Neural crest cell (in vitro differentiated cells): ENCODE results near the gene PRLR. TPM values are rescaled to one million over a fixed set of nuclear protein-coding genes. Genes with fewer than 3 reads are reported as not detected.
"Not testable (repeated sequence)": the region's sequence is repeated elsewhere in the genome, so short reads cannot be mapped to it uniquely, and the experiment has no call there.

Experiments
- DNase-seq: peaks from one replicate; pipeline ENCODE4 v3.0.0; 2021; ENCODE audit warnings: low read depth, mixed read lengths, low spot score
- H3K27ac Mint-ChIP-seq: one replicate; pipeline ENCODE4 v1.8.0; 2021; ENCODE audit warnings: mild to moderate bottlenecking, mixed read lengths; ENCODE audit not compliant: unreplicated experiment
- H3K27me3 Mint-ChIP-seq: 2 replicates; pipeline ENCODE4 v1.8.0; 2021; ENCODE audit warnings: low read depth, mild to moderate bottlenecking, mixed read lengths
- H3K36me3 Mint-ChIP-seq: 2 replicates; pipeline ENCODE4 v1.8.0; 2021; ENCODE audit warnings: low read depth, mild to moderate bottlenecking, mixed read lengths
- H3K4me1 Mint-ChIP-seq: 2 replicates; pipeline ENCODE4 v1.8.0; 2021; ENCODE audit warnings: mixed read lengths
- H3K4me3 Mint-ChIP-seq: one replicate; pipeline ENCODE4 v1.8.0; 2021; ENCODE audit warnings: mild to moderate bottlenecking, mixed read lengths
- H3K9me3 Mint-ChIP-seq: 2 replicates; pipeline ENCODE4 v1.8.0; 2021; ENCODE audit warnings: mixed read lengths
- total RNA-seq: library from RNA; stranded (reverse); gene quantifications from 2 replicates; pipeline ENCODE4 v1.2.1, GENCODE V29; 2021
- TF ChIP-seq, protein P1 (sequence below): fragments of 200-600 bp; sonication (generic); conservative IDR thresholded peaks from 2 replicates; pipeline ENCODE4 v1.5.0; 2021; ENCODE audit warnings: antibody characterized with exemption, mild to moderate bottlenecking

Gene PRLR
- total RNA-seq, 1 donor from 2014 or later: 0.58 TPM

DNA sequence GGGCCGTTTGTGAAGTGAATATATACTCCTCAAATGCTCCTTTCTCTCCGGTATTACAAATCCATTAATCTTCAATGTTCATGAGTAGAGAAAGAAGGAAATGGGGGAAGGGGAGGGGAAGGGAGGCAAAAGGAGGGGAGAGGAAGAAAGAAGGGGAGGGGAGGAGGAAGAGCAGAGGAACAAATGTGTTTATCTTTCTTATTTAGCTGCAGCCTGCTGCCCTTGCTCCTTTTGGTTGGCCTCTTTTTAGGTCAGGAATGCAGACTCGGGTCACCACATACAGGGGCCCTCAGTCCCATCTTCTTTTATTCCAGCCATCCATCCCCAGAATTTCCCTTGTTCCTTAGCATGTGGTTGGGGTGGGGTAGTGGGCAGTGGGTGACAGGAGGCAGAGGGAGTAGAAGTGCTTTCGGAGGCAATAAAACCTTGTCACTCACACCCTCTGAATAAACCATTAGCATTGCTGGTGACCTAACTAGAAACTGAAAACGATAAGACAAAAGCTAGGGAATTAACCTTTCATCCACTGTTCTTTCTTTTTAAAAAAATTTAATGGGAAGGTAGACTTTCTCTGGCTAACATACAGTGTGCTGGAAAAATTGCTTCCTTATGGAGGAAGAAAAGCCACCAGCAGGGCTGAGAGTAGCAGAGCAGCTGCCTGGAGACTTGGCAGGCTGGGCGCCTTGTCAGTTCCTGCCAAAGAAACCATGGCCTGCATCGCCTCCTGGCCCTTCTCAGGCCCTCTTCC, 16.8 kb upstream of the PRLR start:
- TF ChIP-seq, protein P1, sequence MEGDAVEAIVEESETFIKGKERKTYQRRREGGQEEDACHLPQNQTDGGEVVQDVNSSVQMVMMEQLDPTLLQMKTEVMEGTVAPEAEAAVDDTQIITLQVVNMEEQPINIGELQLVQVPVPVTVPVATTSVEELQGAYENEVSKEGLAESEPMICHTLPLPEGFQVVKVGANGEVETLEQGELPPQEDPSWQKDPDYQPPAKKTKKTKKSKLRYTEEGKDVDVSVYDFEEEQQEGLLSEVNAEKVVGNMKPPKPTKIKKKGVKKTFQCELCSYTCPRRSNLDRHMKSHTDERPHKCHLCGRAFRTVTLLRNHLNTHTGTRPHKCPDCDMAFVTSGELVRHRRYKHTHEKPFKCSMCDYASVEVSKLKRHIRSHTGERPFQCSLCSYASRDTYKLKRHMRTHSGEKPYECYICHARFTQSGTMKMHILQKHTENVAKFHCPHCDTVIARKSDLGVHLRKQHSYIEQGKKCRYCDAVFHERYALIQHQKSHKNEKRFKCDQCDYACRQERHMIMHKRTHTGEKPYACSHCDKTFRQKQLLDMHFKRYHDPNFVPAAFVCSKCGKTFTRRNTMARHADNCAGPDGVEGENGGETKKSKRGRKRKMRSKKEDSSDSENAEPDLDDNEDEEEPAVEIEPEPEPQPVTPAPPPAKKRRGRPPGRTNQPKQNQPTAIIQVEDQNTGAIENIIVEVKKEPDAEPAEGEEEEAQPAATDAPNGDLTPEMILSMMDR: no peak
- Mint-ChIP-seq H3K4me3 (peak overlapping the region; percentile 36), H3K4me1 (peaks cover 32% of the 10 kb centered on the region), H3K9me3 (peaks cover under 1% of the 10 kb centered on the region), H3K27me3 (no peaks in the 10 kb centered on the region), H3K36me3 (no peaks in the 10 kb centered on the region), H3K27ac (no peak overlapping the region)
- DNase-seq: no peak

GRCh38 chr5:35246411-35246810, 16.1 kb upstream of the PRLR start:
- Mint-ChIP-seq H3K4me3 (peak overlapping the region; percentile 5), H3K4me1 (peaks cover 32% of the 10 kb centered on the region), H3K27me3 (no peaks in the 10 kb centered on the region), H3K9me3 (no peaks in the 10 kb centered on the region), H3K36me3 (no peaks in the 10 kb centered on the region), H3K27ac (peak overlapping the region; percentile 69)
- TF ChIP-seq, protein P1: peak; percentile 55
- no peak for DNase-seq

DNA sequence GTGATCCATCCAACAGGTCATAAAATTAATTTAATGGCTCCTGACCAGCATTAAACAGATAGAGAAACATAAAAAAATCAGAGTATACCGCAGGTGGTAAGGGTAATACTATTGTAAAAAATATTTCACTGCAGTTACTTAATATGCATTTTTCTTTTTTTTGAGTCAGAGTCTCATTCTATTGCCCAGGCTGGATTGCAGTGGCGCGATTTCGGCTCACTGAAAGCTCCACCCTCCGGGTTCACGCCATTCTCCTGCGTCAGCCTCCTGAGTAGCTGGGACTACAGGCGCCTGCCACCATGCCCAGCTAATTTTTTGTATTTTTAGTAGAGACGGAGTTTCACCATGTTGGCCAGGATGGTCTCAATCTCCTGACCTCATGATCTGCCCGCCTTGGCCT, 15.1 kb upstream of the PRLR start:
- H3K27ac Mint-ChIP-seq, H3K4me3 Mint-ChIP-seq, DNase-seq, H3K27me3 Mint-ChIP-seq, H3K9me3 Mint-ChIP-seq, H3K36me3 Mint-ChIP-seq: not testable (repeated sequence)
- H3K4me1 Mint-ChIP-seq: peaks cover 35% of the 10 kb centered on the region

DNA sequence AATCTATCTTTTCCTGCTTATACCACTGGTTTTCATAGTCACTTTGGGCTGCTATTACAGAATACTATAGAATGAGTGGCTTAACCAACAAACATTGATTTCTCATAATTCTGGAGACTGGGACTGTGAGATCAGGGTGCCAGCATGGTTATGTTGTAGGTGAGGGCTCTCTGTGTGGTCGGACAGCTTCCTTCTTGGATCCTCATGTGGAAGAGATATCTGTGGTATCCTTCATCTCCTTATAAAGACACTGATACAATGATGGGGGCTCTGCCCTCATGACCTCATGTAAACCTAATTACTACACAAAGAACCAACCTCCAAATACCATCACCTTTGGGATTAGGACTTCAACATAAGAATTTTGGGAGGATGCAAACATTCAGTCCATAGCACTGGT, 13.9 kb upstream of the PRLR start:
- no peaks in the 10 kb centered on the region for H3K36me3 Mint-ChIP-seq
- TF ChIP-seq, protein P1: no peak
- no peaks in the 10 kb centered on the region for H3K9me3 Mint-ChIP-seq
- no peak overlapping the region for H3K4me3 Mint-ChIP-seq
- peaks cover 39% of the 10 kb centered on the region for H3K4me1 Mint-ChIP-seq
- no peaks in the 10 kb centered on the region for H3K27me3 Mint-ChIP-seq
- no peak for DNase-seq
- H3K27ac Mint-ChIP-seq: no peak overlapping the region

- Mint-ChIP-seq H3K9me3 (no peaks in the 10 kb centered on the region), H3K36me3 (no peaks in the 10 kb centered on the region), H3K27ac (no peak overlapping the region), H3K4me1 (peaks cover 32% of the 10 kb centered on the region), H3K27me3 (no peaks in the 10 kb centered on the region), H3K4me3 (no peak overlapping the region)
- TF ChIP-seq, protein P1: no peak
- no peak for DNase-seq
These were observed 12.5 kb upstream of the PRLR start for GRCh38 chr5:35242702-35243258.

GRCh38 chr5:35240892-35241291, 10.6 kb upstream of the PRLR start:
- TF ChIP-seq, protein P1: no peak
- Mint-ChIP-seq H3K4me3 (no peak overlapping the region), H3K4me1 (peaks cover 13% of the 10 kb centered on the region), H3K36me3 (no peaks in the 10 kb centered on the region), H3K27ac (no peak overlapping the region), H3K9me3 (peaks cover 2% of the 10 kb centered on the region), H3K27me3 (no peaks in the 10 kb centered on the region)
- DNase-seq: no peak
